GM04504 (cell line): ENCODE results near the gene MIS18A.
A peak's percentile ranks its signal among the peaks of the same experiment; 100 is the strongest.
"Not testable (repeated sequence)": the region's sequence is repeated elsewhere in the genome, so short reads cannot be mapped to it uniquely, and the experiment has no call there.

Experiments
- DNase-seq: peaks from one replicate; pipeline ENCODE4 v3.0.0-alpha.2; 2012; ENCODE audit warnings: low read depth

MIS18A gene

GRCh38 chr21:32278518-32279376 lies at the start of gene MIS18A:
TSS of gene MIS18A (minus strand) at chr21:32279049. CDS start at chr21:32279014, 35 bp downstream.
- DNase-seq, result peak; percentile 87

GRCh38 chr21:32328595-32328994 lies 49.7 kb upstream of the MIS18A start:
- peak; percentile 70 for DNase-seq

- DNase-seq, result no peak
Observed at GRCh38 chr21:32325706-32326105, 46.9 kb upstream of the MIS18A start.

GRCh38 chr21:32322676-32323075 lies 43.8 kb upstream of the MIS18A start:
- DNase-seq, result no peak

- no peak for DNase-seq
Observed at GRCh38 chr21:32322103-32322502, 43.3 kb upstream of the MIS18A start.

- DNase-seq, result no peak
Observed at GRCh38 chr21:32321480-32321879, 42.6 kb upstream of the MIS18A start.

GRCh38 chr21:32320726-32321125 lies 41.9 kb upstream of the MIS18A start:
- no peak for DNase-seq

GRCh38 chr21:32320059-32320458 lies 41.2 kb upstream of the MIS18A start:
- DNase-seq, result no peak

GRCh38 chr21:32319012-32319411 lies 40.2 kb upstream of the MIS18A start:
- DNase-seq, result no peak

- DNase-seq, result no peak
Observed at GRCh38 chr21:32317726-32318125, 38.9 kb upstream of the MIS18A start.

GRCh38 chr21:32316361-32317215 lies 37.7 kb upstream of the MIS18A start:
- DNase-seq, result no peak

GRCh38 chr21:32315511-32316281 lies 36.8 kb upstream of the MIS18A start:
- DNase-seq, result no peak

- no peak for DNase-seq
Observed at GRCh38 chr21:32314806-32315205, 36.0 kb upstream of the MIS18A start.

GRCh38 chr21:32312976-32313375 lies 34.1 kb upstream of the MIS18A start:
- no peak for DNase-seq

GRCh38 chr21:32312326-32312725 lies 33.5 kb upstream of the MIS18A start:
- DNase-seq, result no peak

- no peak for DNase-seq
Observed at GRCh38 chr21:32311621-32312020, 32.8 kb upstream of the MIS18A start.

- DNase-seq, result not testable (repeated sequence)
Observed at GRCh38 chr21:32310976-32311375, 32.1 kb upstream of the MIS18A start.

- no peak for DNase-seq
Observed at GRCh38 chr21:32309906-32310460, 31.1 kb upstream of the MIS18A start.

GRCh38 chr21:32308696-32309095 lies 29.8 kb upstream of the MIS18A start:
- no peak for DNase-seq

GRCh38 chr21:32307706-32308105 lies 28.9 kb upstream of the MIS18A start:
- no peak for DNase-seq

- DNase-seq, result no peak
Observed at GRCh38 chr21:32306021-32306780, 27.4 kb upstream of the MIS18A start.
